GM12891 (cell line): ENCODE data around the gene KRT13.

ENCODE experiments used
- POLR2A ChIP-seq: IDR thresholded peaks from 2 replicates; pipeline ENCODE4 v1.6.1; 2011; ENCODE audit warnings: low read depth, low read length, control low read depth
- POLR2AphosphoS5 ChIP-seq: IDR thresholded peaks from 2 replicates; pipeline ENCODE4 v1.6.1; 2011; ENCODE audit warnings: low read depth, low read length, control low read depth
- POU2F2 ChIP-seq: IDR thresholded peaks from 2 replicates; pipeline ENCODE4 v1.6.1; 2011; ENCODE audit warnings: low read depth, mild to moderate bottlenecking, control low read depth, low read length, moderate library complexity
- SPI1 ChIP-seq: IDR thresholded peaks from 2 replicates; pipeline ENCODE4 v1.6.1; 2011; ENCODE audit warnings: low read depth, low read length, control low read depth
- TAF1 ChIP-seq: IDR thresholded peaks from 2 replicates; pipeline ENCODE4 v1.6.1; 2011; ENCODE audit warnings: low read depth, low read length, control low read depth

DNA sequence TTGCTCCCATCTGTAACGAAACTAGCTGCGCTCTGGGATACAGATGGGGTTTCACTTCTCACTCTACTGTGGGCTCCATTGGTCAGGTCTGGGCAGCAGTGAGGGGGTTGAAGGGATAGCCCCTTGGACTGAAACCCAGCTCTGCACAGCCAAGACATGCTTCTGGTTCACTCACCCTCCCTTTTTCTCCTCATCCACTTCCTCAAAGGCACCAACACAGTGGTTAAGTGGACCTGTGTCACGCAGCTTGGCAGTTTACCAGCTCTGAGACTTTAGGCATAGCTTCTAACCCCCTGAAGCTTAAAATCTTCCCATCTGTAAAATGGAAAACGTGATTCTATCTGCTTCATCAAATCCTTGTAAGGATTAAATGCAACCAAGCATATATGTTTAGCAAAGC lies 53.1 kb downstream of the KRT13 start:
- TF ChIP-seq POLR2AphosphoS5: no peak
- no peak for TF ChIP-seq TAF1
- no peak for TF ChIP-seq POU2F2
- no peak for TF ChIP-seq POLR2A
- no peak for TF ChIP-seq SPI1
